Hepatocyte (in vitro differentiated cells): Measurements from ENCODE around the gene SASS6.

Experiments
- CTCF ChIP-seq: fragments of 200-600 bp; sonication (generic); IDR thresholded peaks from 2 replicates; pipeline ENCODE4 v1.5.1; 2016; ENCODE audit warnings: antibody characterized with exemption, mild to moderate bottlenecking; ENCODE audit not compliant: poor library complexity
- EZH2 ChIP-seq: fragments of 200-600 bp; sonication (generic); IDR thresholded peaks from 2 replicates; pipeline ENCODE4 v1.6.1; 2016; ENCODE audit warnings: antibody characterized with exemption, mild to moderate bottlenecking, borderline replicate concordance

- TF ChIP-seq CTCF (no peak), EZH2 (no peak)
Measured at GRCh38 chr1:100050139-100050538, 82.6 kb downstream of the SASS6 start.
